ENCODE results near the gene CALML5. TPM values are rescaled to one million over a fixed set of nuclear protein-coding genes. Genes with fewer than 3 reads are reported as not detected.
A peak's percentile ranks its signal among the peaks of the same experiment; 100 is the strongest.
"Not testable (repeated sequence)": the region's sequence is repeated elsewhere in the genome, so short reads cannot be mapped to it uniquely, and the experiment has no call there.

Gene CALML5
- total and polyA plus RNA-seq, 8 donors = 0.92 to 16.2 (median 2.4) TPM; not detected in 5

GRCh38 chr10:5479481-5480161 lies 19.7 kb downstream of the CALML5 start:
- Histone ChIP-seq H3K4me1 (peaks cover 0 to 14% (median 6%) of the 10 kb centered on the region in 4 donors), H3K9me3 (no peaks in the 10 kb centered on the region), H3K4me3 (no peak overlapping the region), H3K27ac (no peak overlapping the region), H3K36me3 (no peaks in the 10 kb centered on the region), H3K27me3 (no peaks in the 10 kb centered on the region)
- TF ChIP-seq, protein P1, sequence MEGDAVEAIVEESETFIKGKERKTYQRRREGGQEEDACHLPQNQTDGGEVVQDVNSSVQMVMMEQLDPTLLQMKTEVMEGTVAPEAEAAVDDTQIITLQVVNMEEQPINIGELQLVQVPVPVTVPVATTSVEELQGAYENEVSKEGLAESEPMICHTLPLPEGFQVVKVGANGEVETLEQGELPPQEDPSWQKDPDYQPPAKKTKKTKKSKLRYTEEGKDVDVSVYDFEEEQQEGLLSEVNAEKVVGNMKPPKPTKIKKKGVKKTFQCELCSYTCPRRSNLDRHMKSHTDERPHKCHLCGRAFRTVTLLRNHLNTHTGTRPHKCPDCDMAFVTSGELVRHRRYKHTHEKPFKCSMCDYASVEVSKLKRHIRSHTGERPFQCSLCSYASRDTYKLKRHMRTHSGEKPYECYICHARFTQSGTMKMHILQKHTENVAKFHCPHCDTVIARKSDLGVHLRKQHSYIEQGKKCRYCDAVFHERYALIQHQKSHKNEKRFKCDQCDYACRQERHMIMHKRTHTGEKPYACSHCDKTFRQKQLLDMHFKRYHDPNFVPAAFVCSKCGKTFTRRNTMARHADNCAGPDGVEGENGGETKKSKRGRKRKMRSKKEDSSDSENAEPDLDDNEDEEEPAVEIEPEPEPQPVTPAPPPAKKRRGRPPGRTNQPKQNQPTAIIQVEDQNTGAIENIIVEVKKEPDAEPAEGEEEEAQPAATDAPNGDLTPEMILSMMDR (IDR thresholded peaks at IDR 0.05) = no peak
- no peak for TF ChIP-seq POLR2AphosphoS5 (IDR thresholded peaks at IDR 0.05)
- TF ChIP-seq POLR2A (IDR thresholded peaks at IDR 0.05) = no peak
- no peak for TF ChIP-seq EP300 (IDR thresholded peaks at IDR 0.05)
- DNase-seq = no peak
- WGBS, 5 donors = 69 to 78% (median 71%) methylated on average over 14 of the region's 14 CpGs
- intact Hi-C loops (cut with DNase I; ENCODE audit: low total_unique reads) = no loop called here

DNA sequence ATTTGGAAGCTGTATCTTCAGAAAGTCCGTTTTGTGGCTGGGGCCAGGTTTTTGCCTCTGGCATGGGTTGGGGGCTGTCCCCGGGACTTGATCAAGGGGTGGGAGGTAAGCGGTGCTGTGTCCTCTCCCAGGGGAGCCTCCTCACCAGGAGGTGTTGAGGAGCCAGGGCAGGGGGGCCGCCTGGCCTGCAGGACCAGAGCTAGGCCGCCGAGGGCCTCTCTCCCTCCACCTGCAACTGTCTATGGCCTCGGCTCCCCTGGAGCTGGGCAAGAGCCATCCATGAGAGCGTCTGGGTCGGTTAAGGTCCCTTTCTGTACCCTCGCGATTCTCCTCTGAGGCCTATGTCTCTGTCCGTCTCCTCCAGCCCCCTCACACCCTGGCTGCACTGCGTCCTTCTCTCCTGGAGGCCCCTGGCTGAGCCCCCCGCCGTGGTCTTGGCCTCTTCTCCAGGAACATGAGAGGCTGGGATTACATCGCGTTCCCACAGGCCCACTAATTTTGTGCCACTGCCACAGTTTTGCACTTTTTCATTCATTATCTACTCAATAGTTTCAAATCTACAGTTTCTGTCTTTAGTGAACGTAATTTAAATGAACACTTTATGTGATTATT lies 20.6 kb downstream of the CALML5 start:
- H3K27ac ChIP-seq = no peak overlapping the region
- WGBS, 5 donors = 91 to 99% (median 96%) methylated on average over 14 to 18 of the region's 18 CpGs
- peaks cover 0 to 14% (median 6%) of the 10 kb centered on the region in 4 donors for H3K4me1 ChIP-seq
- TF ChIP-seq POLR2AphosphoS5 (IDR thresholded peaks at IDR 0.05) (no peak), POLR2A (IDR thresholded peaks at IDR 0.05) (no peak), EP300 (IDR thresholded peaks at IDR 0.05) (no peak)
- TF ChIP-seq, protein P1 (IDR thresholded peaks at IDR 0.05) = no peak
- no peak overlapping the region for H3K4me3 ChIP-seq
- no peak for DNase-seq
- no peaks in the 10 kb centered on the region for H3K27me3 ChIP-seq
- no peaks in the 10 kb centered on the region for H3K36me3 ChIP-seq
- no peaks in the 10 kb centered on the region for H3K9me3 ChIP-seq
- intact Hi-C loops (cut with DNase I; ENCODE audit: low total_unique reads) = no loop called here

GRCh38 chr10:5477948-5478693 lies 21.2 kb downstream of the CALML5 start:
- intact Hi-C loops (cut with DNase I; ENCODE audit: low total_unique reads) = no loop called here
- peak overlapping the region in 1 of 5 donors; percentile 32 for H3K27ac ChIP-seq
- H3K36me3 ChIP-seq = no peaks in the 10 kb centered on the region
- H3K27me3 ChIP-seq = no peaks in the 10 kb centered on the region
- H3K4me1 ChIP-seq = peaks cover 0 to 14% (median 6%) of the 10 kb centered on the region in 4 donors
- WGBS, 5 donors = 89 to 95% (median 93%) methylated on average over 11 of the region's 11 CpGs
- H3K4me3 ChIP-seq = no peak overlapping the region
- TF ChIP-seq EP300 (IDR thresholded peaks at IDR 0.05) (no peak), POLR2A (IDR thresholded peaks at IDR 0.05) (no peak), POLR2AphosphoS5 (IDR thresholded peaks at IDR 0.05) (no peak)
- TF ChIP-seq, protein P1 (IDR thresholded peaks at IDR 0.05) = no peak
- H3K9me3 ChIP-seq = no peaks in the 10 kb centered on the region
- DNase-seq = no peak

GRCh38 chr10:5476918-5477525 lies 22.3 kb downstream of the CALML5 start:
- H3K4me3 ChIP-seq = no peak overlapping the region
- H3K27me3 ChIP-seq = no peaks in the 10 kb centered on the region
- intact Hi-C loops (cut with DNase I; ENCODE audit: low total_unique reads) = no loop called here
- WGBS, 5 donors = 70 to 87% (median 81%) methylated on average over 13 of the region's 13 CpGs
- no peak for DNase-seq
- no peaks in the 10 kb centered on the region for H3K9me3 ChIP-seq
- H3K4me1 ChIP-seq = peaks cover 0 to 14% (median 6%) of the 10 kb centered on the region in 4 donors
- H3K36me3 ChIP-seq = no peaks in the 10 kb centered on the region
- no peak for TF ChIP-seq POLR2AphosphoS5 (IDR thresholded peaks at IDR 0.05)
- TF ChIP-seq, protein P1 (IDR thresholded peaks at IDR 0.05) = no peak
- no peak for TF ChIP-seq POLR2A (IDR thresholded peaks at IDR 0.05)
- TF ChIP-seq EP300 (IDR thresholded peaks at IDR 0.05) = no peak
- H3K27ac ChIP-seq = peak overlapping the region in 2 of 5 donors; percentile 26 to 32

DNA sequence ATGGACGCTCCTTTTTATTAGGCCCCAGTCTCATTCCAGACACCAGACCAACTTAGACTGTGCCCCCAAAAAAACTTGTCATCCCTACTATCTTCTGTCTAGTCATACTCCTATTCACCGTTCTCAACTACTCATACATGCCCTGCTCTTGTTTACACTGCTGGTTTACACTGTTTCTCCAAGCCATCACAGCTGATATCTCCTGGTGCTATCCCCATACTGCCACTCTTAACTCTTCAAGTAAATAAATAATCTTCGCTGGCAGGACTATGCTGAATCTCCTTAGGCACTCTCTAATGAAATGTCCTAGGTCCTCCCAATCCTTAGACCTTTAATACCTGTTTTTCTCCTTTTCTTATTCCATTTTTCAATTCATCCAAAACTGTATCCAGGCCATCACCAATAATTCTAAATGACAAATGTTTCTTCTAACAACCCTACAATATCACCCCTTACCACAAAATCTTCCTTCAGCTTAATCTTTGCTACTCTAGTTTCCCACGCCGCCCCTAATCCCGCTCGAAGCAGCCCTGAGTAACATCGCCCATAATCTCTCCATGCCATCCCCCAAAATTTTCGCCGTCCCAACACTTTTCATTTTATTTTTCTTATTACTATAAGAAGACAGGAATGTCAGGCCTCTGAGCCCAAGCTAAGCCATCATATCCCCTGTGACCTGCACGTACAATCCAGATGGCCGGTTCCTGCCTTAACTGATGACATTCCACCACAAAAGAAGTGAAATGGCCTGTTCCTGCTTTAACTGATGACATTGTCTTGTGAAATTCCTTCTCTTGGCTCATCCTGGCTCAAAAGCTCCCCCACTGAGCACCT lies 23.2 kb downstream of the CALML5 start:
- H3K27ac ChIP-seq = peak overlapping the region in 1 of 5 donors; percentile 32
- H3K36me3 ChIP-seq = not testable (repeated sequence)
- WGBS, 5 donors = 94 to 96% (median 95%) methylated on average over 10 to 12 of the region's 12 CpGs

GRCh38 chr10:5475088-5475487 lies 24.3 kb downstream of the CALML5 start:
- H3K4me3 ChIP-seq; H3K36me3 ChIP-seq; H3K27ac ChIP-seq; H3K9me3 ChIP-seq; H3K27me3 ChIP-seq; DNase-seq; intact Hi-C loops (cut with DNase I; ENCODE audit: low total_unique reads): not testable (repeated sequence)
- H3K4me1 ChIP-seq = peaks cover 0 to 14% (median 6%) of the 10 kb centered on the region in 4 donors
- 93 to 97% (median 95%) methylated on average over 6 to 8 of the region's 8 CpGs for WGBS, 5 donors

More for the DNA sequence above, 23.2 kb downstream of the CALML5 start:
- DNase-seq; H3K9me3 ChIP-seq; H3K27me3 ChIP-seq; intact Hi-C loops (cut with DNase I; ENCODE audit: low total_unique reads); H3K4me3 ChIP-seq: not testable (repeated sequence)
- H3K4me1 ChIP-seq = peaks cover 0 to 14% (median 6%) of the 10 kb centered on the region in 4 donors

All from stomach (tissue), 9 donors.